Measurements from ENCODE around the gene WT1. TPM values are rescaled to one million over a fixed set of nuclear protein-coding genes. Genes with fewer than 3 reads are reported as not detected.

WT1 gene
- total and polyA plus RNA-seq, 2 experiments from 2014 or later = 3.0 to 5.0 TPM

DNA sequence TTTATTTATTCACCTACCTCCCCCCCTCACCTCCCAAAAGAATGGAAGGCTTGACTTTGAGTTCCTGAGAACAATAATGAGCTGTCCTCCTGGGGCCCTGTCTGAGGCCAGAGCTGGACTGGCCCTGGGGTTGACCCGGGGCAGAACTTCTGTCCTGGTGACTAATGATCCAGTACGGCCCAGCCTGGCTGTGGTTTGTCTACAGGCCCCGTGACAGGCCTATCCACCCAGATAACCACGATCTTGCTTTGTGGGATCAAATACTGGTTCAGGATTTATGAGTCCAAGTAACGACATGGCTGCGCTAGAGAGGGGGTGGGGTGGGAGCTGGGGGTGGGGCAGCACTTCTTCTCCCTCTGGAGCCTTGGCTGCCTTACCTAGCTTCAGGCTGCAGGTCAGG lies 81.5 kb downstream of the WT1 start:
- Histone ChIP-seq H3K4me1 (ENCODE audit: low read depth) (no peaks in the 10 kb centered on the region), H3K27me3 (peaks cover 3% of the 10 kb centered on the region), H3K27ac (no peak overlapping the region), H3K9me3 (ENCODE audit: low read depth) (no peaks in the 10 kb centered on the region), H3K36me3 (no peaks in the 10 kb centered on the region), H3K4me3 (no peak overlapping the region)
- TF ChIP-seq, protein P1, sequence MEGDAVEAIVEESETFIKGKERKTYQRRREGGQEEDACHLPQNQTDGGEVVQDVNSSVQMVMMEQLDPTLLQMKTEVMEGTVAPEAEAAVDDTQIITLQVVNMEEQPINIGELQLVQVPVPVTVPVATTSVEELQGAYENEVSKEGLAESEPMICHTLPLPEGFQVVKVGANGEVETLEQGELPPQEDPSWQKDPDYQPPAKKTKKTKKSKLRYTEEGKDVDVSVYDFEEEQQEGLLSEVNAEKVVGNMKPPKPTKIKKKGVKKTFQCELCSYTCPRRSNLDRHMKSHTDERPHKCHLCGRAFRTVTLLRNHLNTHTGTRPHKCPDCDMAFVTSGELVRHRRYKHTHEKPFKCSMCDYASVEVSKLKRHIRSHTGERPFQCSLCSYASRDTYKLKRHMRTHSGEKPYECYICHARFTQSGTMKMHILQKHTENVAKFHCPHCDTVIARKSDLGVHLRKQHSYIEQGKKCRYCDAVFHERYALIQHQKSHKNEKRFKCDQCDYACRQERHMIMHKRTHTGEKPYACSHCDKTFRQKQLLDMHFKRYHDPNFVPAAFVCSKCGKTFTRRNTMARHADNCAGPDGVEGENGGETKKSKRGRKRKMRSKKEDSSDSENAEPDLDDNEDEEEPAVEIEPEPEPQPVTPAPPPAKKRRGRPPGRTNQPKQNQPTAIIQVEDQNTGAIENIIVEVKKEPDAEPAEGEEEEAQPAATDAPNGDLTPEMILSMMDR (IDR thresholded peaks at IDR 0.05; ENCODE audit: low read depth, low read length) = no peak
- DNase-seq (ENCODE audit: low read depth in 1 of 2, low spot score in 1 of 2) = peak in 1 of 2 donors; percentile 43

DNA sequence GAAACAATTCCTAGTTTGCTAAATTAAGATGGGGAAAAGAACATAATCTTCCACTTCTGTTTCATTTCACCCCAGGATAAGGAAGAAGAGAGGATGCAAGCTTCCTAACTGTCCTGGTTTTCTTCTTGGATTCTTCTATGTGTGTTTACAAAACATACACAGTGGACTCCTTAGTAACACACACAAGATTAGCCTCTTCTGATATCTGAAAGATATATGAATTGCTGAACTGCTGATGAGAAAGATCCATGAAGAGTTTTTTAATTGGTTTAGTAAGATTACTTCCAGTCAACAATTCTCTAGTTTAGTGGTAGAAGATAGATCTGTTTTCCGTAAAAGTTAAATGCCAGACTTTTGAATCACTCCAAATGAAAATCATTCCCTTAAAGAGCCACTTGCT lies 86.8 kb downstream of the WT1 start:
- H3K36me3 ChIP-seq = no peaks in the 10 kb centered on the region
- peak in 1 of 2 donors; percentile 14 for DNase-seq (ENCODE audit: low read depth in 1 of 2, low spot score in 1 of 2)
- H3K4me1 ChIP-seq (ENCODE audit: low read depth) = peaks cover 5% of the 10 kb centered on the region
- H3K27me3 ChIP-seq = peaks cover 11% of the 10 kb centered on the region
- H3K27ac ChIP-seq = no peak overlapping the region
- H3K9me3 ChIP-seq (ENCODE audit: low read depth) = no peaks in the 10 kb centered on the region
- TF ChIP-seq, protein P1 (IDR thresholded peaks at IDR 0.05; ENCODE audit: low read depth, low read length) = no peak
- H3K4me3 ChIP-seq = no peak overlapping the region

DNA sequence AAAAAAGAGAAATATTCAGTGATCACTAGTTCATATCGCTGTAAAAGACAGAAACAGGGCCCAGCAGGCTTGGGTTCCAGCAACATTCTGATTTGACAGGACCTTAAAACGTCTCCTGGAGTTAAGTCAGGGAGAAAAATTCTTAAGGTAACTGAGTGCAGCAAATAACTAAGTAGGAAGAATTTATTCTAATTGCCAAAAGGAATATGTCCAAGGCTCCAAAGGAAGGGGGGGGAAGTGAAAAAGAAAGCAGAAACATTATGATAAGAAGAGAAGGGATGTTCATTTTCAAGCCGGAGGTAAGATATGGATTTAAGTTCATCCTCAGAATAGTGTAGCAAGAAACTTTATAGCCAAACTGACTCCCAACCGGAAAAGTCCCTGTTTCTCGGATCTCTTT lies 90.4 kb downstream of the WT1 start:
- Histone ChIP-seq H3K27me3 (peaks cover 11% of the 10 kb centered on the region), H3K27ac (no peak overlapping the region), H3K4me1 (ENCODE audit: low read depth) (peaks cover 30% of the 10 kb centered on the region), H3K4me3 (no peak overlapping the region), H3K36me3 (no peaks in the 10 kb centered on the region), H3K9me3 (ENCODE audit: low read depth) (no peaks in the 10 kb centered on the region)
- TF ChIP-seq, protein P1 (IDR thresholded peaks at IDR 0.05; ENCODE audit: low read depth, low read length) = no peak
- no peak for DNase-seq (ENCODE audit: low read depth in 1 of 2, low spot score in 1 of 2)

DNA sequence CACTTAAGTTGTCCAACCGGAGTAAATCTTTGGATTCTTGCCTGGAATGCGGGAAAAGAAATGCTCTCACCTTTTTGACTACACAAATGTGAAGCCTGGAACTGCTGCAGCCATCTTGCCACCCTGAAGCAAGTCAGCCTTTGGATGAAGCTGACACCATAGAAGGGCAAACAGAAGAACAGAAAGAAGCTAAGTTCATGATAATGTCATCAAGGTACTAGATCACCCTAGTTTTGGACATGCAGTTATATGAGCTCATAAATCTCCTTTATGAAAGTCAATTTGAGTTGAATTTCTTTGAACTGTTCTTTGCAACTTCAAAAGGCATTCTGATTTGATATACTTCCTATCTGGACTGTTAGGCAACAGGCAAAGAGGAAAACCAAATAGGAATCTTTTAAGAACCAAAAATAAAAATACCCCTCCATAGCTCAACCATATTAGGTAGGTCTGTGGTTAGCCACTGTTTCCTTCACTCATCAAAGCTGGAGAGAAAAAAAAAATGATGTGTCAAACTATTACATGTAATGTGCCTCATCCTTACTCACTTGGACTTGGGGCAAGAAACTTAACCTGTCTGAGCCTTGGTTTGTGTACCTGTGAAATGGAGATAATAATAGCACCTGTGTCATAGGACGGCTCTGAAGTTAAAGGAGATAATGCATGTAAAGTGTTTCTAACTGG lies 91.9 kb downstream of the WT1 start:
- no peaks in the 10 kb centered on the region for H3K36me3 ChIP-seq
- TF ChIP-seq, protein P1 (IDR thresholded peaks at IDR 0.05; ENCODE audit: low read depth, low read length) = no peak
- H3K27me3 ChIP-seq = peaks cover 11% of the 10 kb centered on the region
- H3K9me3 ChIP-seq (ENCODE audit: low read depth) = no peaks in the 10 kb centered on the region
- H3K4me1 ChIP-seq (ENCODE audit: low read depth) = peaks cover 27% of the 10 kb centered on the region
- no peak overlapping the region for H3K4me3 ChIP-seq
- no peak overlapping the region for H3K27ac ChIP-seq
- DNase-seq (ENCODE audit: low read depth in 1 of 2, low spot score in 1 of 2) = no peak

DNA sequence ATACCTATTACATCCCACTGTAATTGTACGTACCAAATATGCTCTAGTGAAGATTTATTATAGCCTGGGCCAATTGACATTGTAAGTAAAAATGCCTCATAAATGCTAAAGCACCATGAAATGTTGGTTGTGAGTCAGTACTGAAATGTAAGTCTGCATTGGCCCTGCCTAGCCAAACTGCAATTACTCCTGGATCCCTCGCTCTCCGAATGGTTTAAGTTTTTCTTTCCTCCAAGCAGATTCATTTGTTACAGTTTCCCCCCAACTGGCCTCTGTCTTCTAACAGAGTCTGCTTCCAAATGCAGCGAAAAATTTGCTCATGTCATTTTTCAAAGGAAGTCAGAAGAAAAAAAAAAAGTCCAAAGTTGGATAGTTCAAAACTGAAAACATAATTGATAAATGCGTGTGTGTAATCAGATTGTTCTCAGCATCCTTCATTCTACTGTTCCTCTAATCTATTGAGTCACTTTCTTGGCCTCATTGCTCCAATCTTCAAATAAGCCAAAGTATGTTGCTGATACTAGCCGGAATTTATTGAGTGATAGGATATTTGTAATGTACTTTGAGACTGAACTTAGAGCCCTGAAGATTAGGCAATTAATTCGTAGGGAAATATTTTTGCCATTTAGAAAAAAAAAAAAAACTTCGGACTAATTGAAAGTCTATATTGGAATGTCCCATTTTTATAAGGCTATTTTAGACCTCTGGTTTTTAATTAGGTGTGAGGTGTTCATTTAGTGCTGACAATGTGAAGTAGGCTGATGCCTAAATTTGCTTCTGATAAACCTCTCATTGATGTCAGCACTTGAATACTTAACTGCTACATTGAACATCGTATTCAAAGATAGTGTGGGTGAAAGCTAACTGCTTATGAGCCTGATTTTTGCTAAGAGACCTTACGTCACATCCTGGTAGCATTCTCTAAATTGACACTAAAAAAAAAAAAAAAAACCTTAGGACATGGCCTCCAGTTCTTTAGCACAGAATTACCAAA lies 93.4 kb downstream of the WT1 start:
- Histone ChIP-seq H3K9me3 (ENCODE audit: low read depth) (no peaks in the 10 kb centered on the region), H3K27me3 (peaks cover 7% of the 10 kb centered on the region), H3K4me1 (ENCODE audit: low read depth) (peaks cover 25% of the 10 kb centered on the region), H3K36me3 (no peaks in the 10 kb centered on the region), H3K27ac (peak overlapping the region; percentile 55), H3K4me3 (no peak overlapping the region)
- peak; percentile 56 to 78 for DNase-seq (ENCODE audit: low read depth in 1 of 2, low spot score in 1 of 2)
- TF ChIP-seq, protein P1 (IDR thresholded peaks at IDR 0.05; ENCODE audit: low read depth, low read length) = no peak

All from cardiac muscle cell (in vitro differentiated cells and primary cell).